GM23338 (cell line): ENCODE data around the gene AHCYL1. TPM values are rescaled to one million over a fixed set of nuclear protein-coding genes. Genes with fewer than 3 reads are reported as not detected.

Source experiments
- ATAC-seq: fragments of 200-7000 bp; cut with Tn5 transposase; 3 replicates; pipeline ENCODE4 v1.9.1; 2020
- DNase-seq: peaks from one replicate; pipeline ENCODE4 v3.0.0-alpha.2; 2015; ENCODE audit warnings: low spot score
- H2AFZ ChIP-seq: fragments of 200-600 bp; sonication (generic); 2 replicates; pipeline ENCODE4 v1.8.0; 2016; ENCODE audit warnings: antibody characterized with exemption, mild to moderate bottlenecking, moderate library complexity
- H3F3A ChIP-seq: fragments of 200-600 bp; sonication (generic); replicated peaks from 2 replicates; pipeline ENCODE4 v1.8.0; 2017; ENCODE audit warnings: antibody characterized with exemption, mixed run types, low read depth
- H3K27ac ChIP-seq: fragments of 200-600 bp; sonication (generic); 2 replicates; pipeline ENCODE4 v1.6.1; 2016; ENCODE audit warnings: low read depth
- H3K27me3 ChIP-seq: fragments of 200-600 bp; sonication (generic); 2 replicates; pipeline ENCODE4 v1.8.0; 2016; ENCODE audit warnings: mild to moderate bottlenecking, mixed run types, moderate library complexity; ENCODE audit not compliant: insufficient read depth
- H3K36me3 ChIP-seq: fragments of 200-600 bp; sonication (generic); 2 replicates; pipeline ENCODE4 v1.8.0; 2016; ENCODE audit warnings: mild to moderate bottlenecking; ENCODE audit not compliant: insufficient read depth
- H3K4me1 ChIP-seq: fragments of 200-600 bp; sonication (generic); 2 replicates; pipeline ENCODE4 v1.8.0; 2016; ENCODE audit warnings: mild to moderate bottlenecking, moderate library complexity; ENCODE audit not compliant: insufficient read depth
- H3K4me2 ChIP-seq: fragments of 200-600 bp; sonication (generic); 2 replicates; pipeline ENCODE4 v1.7.1; 2017; ENCODE audit warnings: mixed run types
- H3K4me3 ChIP-seq: fragments of 200-600 bp; sonication (generic); 2 replicates; pipeline ENCODE4 v1.6.1; 2016; ENCODE audit warnings: mixed run types
- H3K79me2 ChIP-seq: fragments of 200-600 bp; sonication (generic); replicated peaks from 2 replicates; pipeline ENCODE4 v1.8.0; 2017; ENCODE audit warnings: mild to moderate bottlenecking; ENCODE audit not compliant: insufficient read depth
- H3K9me2 ChIP-seq: fragments of 200-600 bp; sonication (generic); 2 replicates; pipeline ENCODE4 v1.8.0; 2017; ENCODE audit not compliant: insufficient read depth
- H4K20me1 ChIP-seq: fragments of 200-600 bp; sonication (generic); replicated peaks from 2 replicates; pipeline ENCODE4 v1.8.0; 2017; ENCODE audit warnings: mild to moderate bottlenecking; ENCODE audit not compliant: insufficient read depth
- H3K27ac Mint-ChIP-seq: 2 replicates; pipeline ENCODE4 v1.8.0; 2020; ENCODE audit warnings: inconsistent platforms, mild to moderate bottlenecking, moderate library complexity, mixed read lengths
- H3K27me3 Mint-ChIP-seq: 3 replicates; pipeline ENCODE4 v1.8.0; 2022; ENCODE audit warnings: low read depth, mild to moderate bottlenecking, moderate library complexity, mixed read lengths, inconsistent platforms; ENCODE audit not compliant: insufficient read depth, poor library complexity
- H3K36me3 Mint-ChIP-seq: 3 replicates; pipeline ENCODE4 v1.8.0; 2021; ENCODE audit warnings: low read depth, mild to moderate bottlenecking, inconsistent platforms, moderate library complexity, mixed read lengths
- H3K4me1 Mint-ChIP-seq: 3 replicates; pipeline ENCODE4 v1.8.0; 2020; ENCODE audit warnings: mild to moderate bottlenecking, inconsistent platforms, mixed read lengths
- H3K4me3 Mint-ChIP-seq: 3 replicates; pipeline ENCODE4 v1.8.0; 2021; ENCODE audit warnings: moderate library complexity, mild to moderate bottlenecking, inconsistent platforms, mixed read lengths
- H3K9me3 Mint-ChIP-seq: 3 replicates; pipeline ENCODE4 v1.8.0; 2020; ENCODE audit warnings: moderate library complexity, mild to moderate bottlenecking, inconsistent platforms, mixed read lengths
- CREB1 ChIP-seq: fragments of 250-450 bp; sonication (Bioruptor Pico); IDR thresholded peaks from 2 replicates; pipeline ENCODE4 v1.5.0; 2020; ENCODE audit warnings: low read depth, mild to moderate bottlenecking, moderate library complexity
- CTCF ChIP-seq, 2 experiments: fragments of 200-600 bp in 1 of 2; sonication (generic) in 1 of 2; conservative IDR thresholded peaks; 2 replicates each; pipeline versions ENCODE4 v1.5.1 to v1.6.1; 2016 to 2017; ENCODE audit warnings: antibody characterized with exemption in 2 of 2, low read depth in 2 of 2, mild to moderate bottlenecking in 2 of 2, moderate library complexity in 1 of 2
- ETS1 ChIP-seq: IDR thresholded peaks from 2 replicates; pipeline ENCODE4 v1.6.1; 2016; ENCODE audit warnings: antibody characterized with exemption
- EZH2 ChIP-seq: fragments of 200-600 bp; sonication (generic); IDR thresholded peaks from one replicate; pipeline ENCODE4 v1.8.0; 2017; ENCODE audit warnings: antibody characterized with exemption, mild to moderate bottlenecking, low read depth; ENCODE audit not compliant: unreplicated experiment
- EZH2phosphoT487 ChIP-seq: fragments of 200-600 bp; sonication (generic); IDR thresholded peaks from one replicate; pipeline ENCODE4 v1.8.1; 2018; ENCODE audit warnings: antibody characterized with exemption; ENCODE audit not compliant: unreplicated experiment
- JUNB ChIP-seq: IDR thresholded peaks from one replicate; pipeline ENCODE4 v1.6.1; 2016; ENCODE audit warnings: antibody characterized with exemption; ENCODE audit not compliant: unreplicated experiment
- NANOG ChIP-seq: IDR thresholded peaks from 2 replicates; pipeline ENCODE4 v1.6.1; 2016; ENCODE audit warnings: antibody characterized with exemption, borderline replicate concordance
- POLR2AphosphoS5 ChIP-seq: IDR thresholded peaks from 2 replicates; pipeline ENCODE4 v1.6.1; 2016; ENCODE audit warnings: antibody characterized with exemption, low read depth
- REST ChIP-seq: IDR thresholded peaks from one replicate; pipeline ENCODE4 v1.6.1; 2018; ENCODE audit warnings: antibody characterized with exemption; ENCODE audit not compliant: unreplicated experiment
- STAT1 ChIP-seq: IDR thresholded peaks from one replicate; pipeline ENCODE4 v1.6.1; 2016; ENCODE audit warnings: antibody characterized with exemption; ENCODE audit not compliant: unreplicated experiment
- ZNF114 ChIP-seq: fragments of 250-450 bp; sonication (Bioruptor Pico); IDR thresholded peaks from 2 replicates; pipeline ENCODE4 v1.5.0; 2020; ENCODE audit warnings: mild to moderate bottlenecking, moderate library complexity
- ZNF331 ChIP-seq: fragments of 250-450 bp; sonication (Bioruptor Pico); IDR thresholded peaks from 2 replicates; pipeline ENCODE4 v1.5.0; 2020; ENCODE audit warnings: low read depth, mild to moderate bottlenecking, moderate library complexity
- ZNF462 ChIP-seq: fragments of 250-450 bp; sonication (Bioruptor Pico); IDR thresholded peaks from 2 replicates; pipeline ENCODE4 v1.5.0; 2020; ENCODE audit warnings: mild to moderate bottlenecking, moderate library complexity
- polyA plus RNA-seq: library from polyadenylated mRNA; unstranded; fragments of >200 nt; fragmentation: Nextera tagmentation; extraction: Ambion mirVana; gene quantifications from 2 replicates; pipeline ENCODE4 v1.2.1, GENCODE V29; 2016
- total RNA-seq: library from RNA; depleted of rRNA; stranded (reverse); fragments of >200 nt; shearing (Covaris generic); gene quantifications from 2 replicates; pipeline ENCODE4 v1.2.3, GENCODE V29; 2014

AHCYL1 gene
- total and polyA plus RNA-seq, 2 experiments from 2014 or later: 63.3 to 70.0 TPM

GRCh38 chr1:109985247-109986053 lies 885 bp downstream of the AHCYL1 start:
- peak overlapping the region; percentile 94 for H3K4me3 Mint-ChIP-seq
- Histone ChIP-seq H3K27me3 (peaks cover 3% of the 10 kb centered on the region; the same call in 1 of the 2 replicates), H3K9me2 (no peaks in the 10 kb centered on the region), H4K20me1 (peaks cover 40% of the 10 kb centered on the region), H3F3A (no peaks in the 10 kb centered on the region), H3K27ac (no peak overlapping the region), H3K4me3 (peak overlapping the region; percentile 85), H3K79me2 (peaks cover 53% of the 10 kb centered on the region), H2AFZ (0 out of 2 replicates have a peak overlapping the region, but pooled peaks have one; percentile 21), H3K36me3 (no peaks in the 10 kb centered on the region), H3K4me1 (peaks cover 35% of the 10 kb centered on the region), H3K4me2 (peak overlapping the region; percentile 90)
- H3K36me3 Mint-ChIP-seq: no peaks in the 10 kb centered on the region
- H3K4me1 Mint-ChIP-seq: peaks cover 48% of the 10 kb centered on the region
- ATAC-seq: peak; percentile 11
- DNase-seq: no peak
- peak overlapping the region; percentile 95 for H3K27ac Mint-ChIP-seq
- no peaks in the 10 kb centered on the region for H3K9me3 Mint-ChIP-seq
- TF ChIP-seq NANOG: no peak
- TF ChIP-seq CREB1 (CRISPR knock-in tag): no peak
- TF ChIP-seq JUNB: no peak
- no peak for TF ChIP-seq STAT1
- no peak for TF ChIP-seq EZH2
- no peak for TF ChIP-seq POLR2AphosphoS5
- no peak for TF ChIP-seq ZNF462
- no peak for TF ChIP-seq CTCF (conservative IDR thresholded peaks at IDR 0.05; ENCODE audit: low read depth in 2 of 2)
- TF ChIP-seq EZH2phosphoT487: no peak
- no peak for TF ChIP-seq ZNF331 (CRISPR knock-in tag)
- no peak for TF ChIP-seq ZNF114
- TF ChIP-seq REST: no peak
- no peak for TF ChIP-seq ETS1
- peaks cover 17% of the 10 kb centered on the region for H3K27me3 Mint-ChIP-seq
